HG02678 (cell line): ENCODE data around the gene HELB.
A peak's percentile ranks its signal among the peaks of the same experiment; 100 is the strongest.

Source experiments
- ATAC-seq: cut with Tn5 transposase; IDR thresholded peaks from one replicate; pipeline ENCODE4 v1.9.1; 2021; ENCODE audit warnings: mild to moderate bottlenecking, moderate library complexity; ENCODE audit not compliant: unreplicated experiment

HELB gene

DNA sequence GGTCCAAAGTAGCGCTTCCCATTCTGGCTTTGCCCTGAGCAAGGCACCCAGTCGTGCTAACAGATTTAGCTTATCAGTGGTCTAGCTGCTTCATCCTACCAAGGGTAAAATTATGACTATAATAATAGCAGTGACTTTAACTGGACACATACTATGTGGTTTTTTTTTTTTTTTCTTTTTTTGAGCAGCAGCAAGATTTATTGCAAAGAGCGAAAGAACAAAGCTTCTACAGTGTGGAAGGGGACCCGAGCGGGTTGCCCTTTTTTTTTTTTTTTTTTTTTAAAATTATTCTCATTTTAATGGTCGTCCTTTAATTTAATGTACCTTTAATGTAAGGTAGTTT lies 505 bp downstream of the HELB start:
- no peak for ATAC-seq

DNA sequence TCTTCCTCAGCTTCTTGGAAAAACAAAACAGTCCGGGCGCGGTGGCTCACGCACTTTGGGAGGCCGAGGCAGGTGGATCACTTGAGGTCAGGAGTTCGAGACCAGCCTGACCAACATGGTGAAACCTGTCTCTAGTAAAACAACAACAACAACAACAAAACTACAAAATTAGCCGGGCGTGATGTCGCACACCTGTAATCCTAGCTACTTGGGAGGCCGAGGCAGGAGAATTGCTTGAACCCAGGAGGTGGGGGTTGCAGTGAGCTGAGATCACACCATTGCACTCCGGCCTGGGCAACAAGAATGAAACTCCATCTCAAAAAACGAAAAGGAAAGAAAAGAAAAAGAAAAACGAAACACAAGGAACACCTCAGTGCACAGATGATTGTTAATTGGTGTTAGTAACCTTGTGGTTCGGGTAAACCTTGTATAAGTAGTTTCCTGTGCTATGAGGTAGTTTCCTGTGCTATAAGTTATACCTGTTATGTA lies 1.1 kb downstream of the HELB start:
- ATAC-seq = peak; percentile 39

DNA sequence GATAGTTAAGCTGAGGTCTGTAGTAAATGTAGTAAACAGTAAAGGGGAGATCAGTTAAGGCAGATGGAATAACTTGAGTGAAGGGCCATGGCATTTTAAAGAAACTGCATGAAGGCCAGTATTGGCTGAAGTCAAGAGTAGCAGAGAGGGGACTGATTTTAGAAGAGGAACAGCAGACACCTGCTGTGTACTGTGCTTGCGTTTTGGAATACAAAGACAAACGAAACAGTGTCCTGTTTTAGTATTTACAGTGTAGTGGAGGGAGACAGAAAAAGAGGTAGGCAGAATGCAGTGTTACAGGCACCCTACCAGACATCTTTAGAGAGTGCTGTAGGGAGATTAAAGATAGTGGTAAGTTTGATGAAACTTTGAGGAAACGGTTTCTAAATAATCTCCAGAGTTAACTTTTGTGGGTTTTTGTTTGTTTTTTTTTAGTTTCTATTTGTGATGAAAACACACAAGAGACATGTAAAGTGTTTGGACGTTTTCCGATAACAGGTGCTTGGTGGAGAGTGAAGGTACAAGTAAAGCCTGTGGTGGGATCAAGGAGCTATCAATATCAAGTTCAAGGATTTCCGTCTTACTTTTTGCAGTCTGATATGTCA lies 2.1 kb downstream of the HELB start:
- no peak for ATAC-seq

DNA sequence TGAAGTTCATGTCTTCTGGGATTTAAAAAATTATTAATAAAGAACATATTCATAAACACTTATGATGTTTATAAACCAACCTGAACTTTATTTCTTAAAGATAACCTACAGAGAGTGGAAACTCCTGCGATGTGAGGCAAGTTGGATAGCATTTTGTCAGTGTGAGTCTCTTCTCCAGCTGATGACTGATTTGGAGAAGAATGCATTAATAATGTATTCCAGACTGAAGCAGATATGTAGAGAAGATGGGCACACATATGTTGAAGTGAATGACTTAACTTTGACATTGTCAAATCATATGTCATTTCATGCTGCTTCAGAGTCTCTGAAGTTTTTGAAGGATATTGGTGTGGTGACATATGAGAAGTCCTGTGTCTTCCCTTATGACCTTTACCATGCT lies 7.3 kb downstream of the HELB start:
- no peak for ATAC-seq

DNA sequence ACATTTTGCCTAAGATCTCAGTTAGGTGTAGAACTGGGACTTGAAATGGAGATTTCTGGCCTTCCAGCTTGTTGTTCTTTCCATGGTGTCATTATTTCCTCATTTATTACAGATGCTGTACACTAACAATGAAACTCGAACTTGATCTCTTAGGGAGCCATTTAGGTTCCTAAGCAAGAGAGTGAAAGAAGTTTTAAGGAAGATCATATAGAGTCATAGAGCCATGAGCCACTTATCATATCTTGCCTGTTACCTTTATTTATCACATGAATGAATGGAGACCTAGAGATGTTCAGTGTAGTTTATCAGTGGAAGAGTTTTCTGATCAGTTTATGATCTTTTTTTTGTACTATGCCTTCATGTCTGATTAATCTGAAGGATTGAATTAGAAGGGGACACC lies 9.9 kb downstream of the HELB start:
- no peak for ATAC-seq

DNA sequence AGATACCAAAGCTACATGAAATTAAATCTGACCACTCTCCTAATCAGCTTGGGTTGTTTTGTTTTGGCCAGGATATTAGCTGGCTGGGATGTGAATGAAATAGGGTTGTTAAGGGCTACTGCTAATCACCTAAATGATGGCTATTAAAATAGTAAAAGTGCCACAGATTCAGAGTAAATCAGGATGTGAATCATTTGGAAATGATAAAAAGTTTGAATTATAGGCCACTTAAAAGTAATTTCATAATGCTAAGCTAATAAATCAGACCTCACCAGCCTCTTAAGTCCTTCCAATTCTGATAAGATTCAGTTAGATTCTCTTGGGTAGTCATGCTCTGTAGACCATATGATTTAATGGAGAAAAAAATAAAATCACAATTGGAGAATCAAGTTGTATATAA lies 12.0 kb downstream of the HELB start:
- ATAC-seq = no peak

DNA sequence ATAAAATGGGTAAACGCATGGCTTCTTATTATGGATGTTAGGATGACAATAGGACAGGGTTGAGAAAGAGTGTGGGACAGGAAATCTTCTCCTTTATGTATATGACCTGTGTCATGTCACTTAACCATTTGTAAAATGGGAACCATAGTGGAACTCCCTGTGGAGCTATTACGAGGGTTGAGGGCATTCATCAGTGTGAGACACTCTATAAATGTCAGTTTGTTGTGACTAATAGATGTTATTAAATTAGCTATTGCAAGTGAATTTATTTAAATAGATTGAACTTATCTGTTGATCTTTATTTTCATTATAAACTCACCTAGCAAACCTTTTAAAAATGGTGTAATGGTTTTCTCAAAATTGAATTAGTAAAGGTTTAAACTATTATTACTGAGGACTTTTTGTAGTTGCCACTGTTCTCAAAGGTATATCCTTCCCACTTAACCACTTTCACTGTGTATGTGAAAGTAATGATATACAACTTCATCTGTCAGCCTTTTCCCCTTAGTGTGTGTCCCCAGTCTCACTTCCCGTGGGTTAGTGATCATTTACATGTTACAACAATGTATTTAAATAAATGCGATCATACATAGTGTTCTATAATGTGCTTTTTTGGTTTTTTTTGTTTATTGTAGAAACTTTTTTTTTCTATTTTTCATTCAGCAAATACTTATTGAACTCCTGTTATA lies 17.1 kb downstream of the HELB start:
- no peak for ATAC-seq

DNA sequence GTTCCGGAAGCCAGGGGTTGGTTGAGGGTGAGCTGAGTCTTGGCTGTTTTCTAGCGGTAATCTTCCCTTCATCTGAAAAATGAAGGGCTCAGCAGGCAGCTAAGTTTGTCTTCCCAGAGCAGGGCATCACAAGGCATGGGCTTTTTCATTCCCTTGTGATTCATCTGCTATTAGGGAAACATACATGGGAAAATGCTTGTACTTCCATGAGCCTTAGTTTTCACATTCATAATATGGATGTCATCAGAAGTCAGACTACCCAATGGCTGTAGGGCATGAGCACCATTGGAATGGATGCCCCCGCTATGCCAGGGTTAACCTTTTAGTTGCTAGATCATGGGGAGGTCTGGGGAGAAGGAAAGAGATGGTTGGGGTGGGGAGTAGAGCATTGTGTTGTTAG lies 18.7 kb downstream of the HELB start:
- ATAC-seq = no peak

DNA sequence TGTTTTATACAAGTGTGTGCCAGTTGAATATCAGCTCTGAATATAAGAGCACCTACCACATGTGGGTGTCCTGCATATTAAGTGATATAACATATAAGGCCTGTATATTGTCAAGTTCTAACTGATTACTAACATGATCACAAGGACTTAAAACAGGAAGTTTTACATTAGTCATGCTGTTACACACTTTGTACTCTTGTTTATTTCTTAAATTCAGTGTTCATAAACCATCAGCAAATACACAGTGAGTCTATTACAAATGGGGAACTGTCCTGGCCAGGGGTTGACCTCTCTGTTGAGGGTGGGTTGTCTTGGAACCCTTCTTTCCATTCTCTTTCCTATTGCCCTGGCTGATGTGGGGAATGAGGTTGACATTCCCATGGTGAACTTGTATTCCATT lies 19.1 kb downstream of the HELB start:
- ATAC-seq = no peak

DNA sequence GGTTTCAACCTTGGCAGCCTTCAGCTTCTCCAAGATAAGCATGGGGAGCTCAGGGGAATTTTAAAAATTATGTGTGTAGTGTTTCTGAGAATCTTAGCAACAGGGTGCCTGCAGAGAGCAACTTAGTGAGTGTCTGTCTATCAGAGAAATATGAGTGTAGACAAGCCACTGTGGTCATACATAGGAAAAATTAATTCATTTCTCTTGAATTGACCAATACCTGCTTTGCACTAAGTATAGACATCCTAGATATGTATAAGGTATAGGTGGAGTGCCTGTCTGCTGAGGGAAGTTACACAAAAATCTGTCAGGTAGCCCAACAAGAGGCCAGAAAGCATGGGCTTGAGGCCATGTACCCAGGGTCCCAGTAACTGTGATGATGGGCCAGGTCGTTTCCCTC lies 20.7 kb downstream of the HELB start:
- ATAC-seq = no peak

DNA sequence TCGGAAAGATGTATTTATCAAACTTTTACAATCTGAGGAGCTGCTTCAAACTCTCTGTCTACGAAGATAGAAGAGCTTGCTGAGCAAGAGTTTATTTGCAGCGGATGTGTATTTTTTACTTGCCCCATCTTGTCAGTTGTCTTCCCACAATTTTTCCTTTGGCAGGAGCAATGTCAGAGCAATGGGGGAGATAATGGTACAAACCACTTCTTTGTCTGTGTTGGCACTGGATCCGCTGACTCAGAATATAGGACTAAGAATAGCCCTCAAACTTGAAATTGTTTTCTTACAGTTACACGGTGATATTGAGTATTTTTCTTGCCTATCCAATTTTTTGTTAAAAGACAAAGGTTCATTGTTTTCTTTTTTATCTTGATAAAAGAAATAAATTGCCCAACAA lies 27.6 kb downstream of the HELB start:
- ATAC-seq = no peak

DNA sequence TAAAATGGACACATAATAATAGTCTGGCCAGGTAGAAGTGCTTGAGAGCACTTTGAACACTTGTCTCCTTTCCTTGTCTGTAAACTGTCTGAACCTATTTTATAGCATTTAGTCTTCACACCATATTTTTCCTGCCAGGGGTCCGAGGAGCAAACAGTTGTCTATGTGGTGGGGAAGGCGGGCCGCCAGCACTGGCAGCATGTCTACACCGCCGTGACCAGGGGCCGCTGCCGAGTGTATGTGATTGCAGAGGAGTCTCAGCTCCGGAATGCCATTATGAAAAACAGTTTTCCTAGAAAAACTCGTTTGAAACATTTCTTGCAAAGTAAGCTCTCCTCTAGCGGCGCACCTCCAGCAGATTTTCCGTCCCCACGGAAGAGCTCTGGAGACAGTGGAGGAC lies 28.7 kb downstream of the HELB start:
- no peak for ATAC-seq

DNA sequence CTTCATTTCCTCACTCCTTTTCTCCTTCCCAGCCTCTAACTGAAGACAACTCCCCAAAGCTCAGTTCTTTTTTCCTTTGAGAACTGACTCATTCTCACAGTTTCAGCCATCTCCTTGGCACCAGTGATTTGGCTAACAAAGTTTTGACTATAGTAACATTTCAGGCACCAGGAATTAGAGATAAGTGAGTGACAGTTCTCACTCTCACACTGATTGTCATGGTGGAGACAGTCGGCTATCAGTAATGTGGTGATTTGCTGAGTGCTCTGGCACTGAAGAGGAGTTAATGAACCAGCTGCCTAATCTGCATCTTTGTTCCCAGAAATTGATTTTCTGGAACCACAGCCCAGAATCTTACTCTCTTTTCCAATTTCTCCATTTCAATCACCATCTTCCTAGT lies 29.5 kb downstream of the HELB start:
- no peak for ATAC-seq

DNA sequence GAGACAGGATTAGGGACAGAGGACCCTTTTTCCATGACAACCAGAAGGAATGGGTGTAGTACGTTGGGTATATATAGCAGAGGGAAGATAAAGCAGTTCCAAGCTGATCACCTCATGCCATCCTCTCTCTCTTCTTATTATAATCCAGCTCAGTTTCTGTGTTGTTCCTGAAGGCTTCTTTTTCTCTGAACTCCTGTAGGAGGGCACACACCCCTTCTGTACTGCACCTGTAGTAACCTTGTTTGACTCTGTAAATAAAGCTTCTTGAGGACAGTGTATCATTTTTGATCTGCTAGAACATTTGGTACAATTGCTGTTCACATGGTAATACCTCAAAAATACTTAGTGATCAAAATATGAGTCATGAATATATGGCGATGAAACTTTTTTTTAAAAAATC lies 33.5 kb downstream of the HELB start:
- ATAC-seq = no peak

DNA sequence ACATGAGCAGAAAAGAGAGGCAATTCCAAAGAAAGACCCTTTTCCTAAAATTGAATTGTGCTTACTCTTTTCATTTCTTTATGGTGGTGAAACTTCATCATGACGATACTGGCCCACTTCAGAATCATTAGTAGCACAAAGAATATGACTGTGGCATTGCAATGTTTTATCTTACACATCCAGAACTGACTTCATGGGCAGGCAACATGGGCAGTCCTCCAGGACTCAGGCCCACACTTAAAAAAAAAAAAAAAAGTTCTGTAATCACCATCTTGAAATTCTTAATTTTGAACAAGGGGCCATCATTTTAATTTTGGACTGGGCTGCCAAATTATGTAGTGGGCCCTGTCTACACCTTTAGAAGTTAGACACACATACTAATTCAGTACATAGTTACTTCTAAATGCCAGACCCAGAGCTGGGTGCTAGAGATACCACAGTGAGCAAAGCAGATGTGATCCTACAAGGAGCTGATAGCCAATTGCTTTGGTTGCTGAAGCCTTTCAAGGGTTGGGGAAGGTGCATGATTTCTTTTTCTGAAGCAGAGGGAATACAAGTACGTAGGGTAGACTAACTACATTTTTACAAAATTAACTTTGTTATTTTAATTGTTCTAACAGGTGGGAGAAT lies 35.2 kb downstream of the HELB start:
- ATAC-seq = no peak

DNA sequence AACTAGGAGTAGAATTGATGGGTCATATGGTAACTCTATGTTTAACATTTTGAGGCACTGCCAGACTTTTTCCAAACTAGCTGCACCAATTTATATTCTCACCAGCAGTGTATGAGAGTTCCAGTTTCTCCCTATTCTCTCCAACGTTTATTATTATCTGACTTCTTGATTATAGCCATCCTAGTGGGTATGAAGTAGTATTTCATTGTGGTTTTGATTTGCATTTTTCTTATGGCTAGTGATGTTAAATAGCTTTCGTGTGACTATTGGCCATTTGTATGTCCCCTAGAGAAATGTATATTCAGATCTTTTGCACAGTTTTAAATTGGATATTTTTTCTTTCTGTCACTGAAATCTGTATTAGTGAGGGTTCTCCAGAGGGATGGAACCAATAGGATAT lies 37.8 kb downstream of the HELB start:
- no peak for ATAC-seq

DNA sequence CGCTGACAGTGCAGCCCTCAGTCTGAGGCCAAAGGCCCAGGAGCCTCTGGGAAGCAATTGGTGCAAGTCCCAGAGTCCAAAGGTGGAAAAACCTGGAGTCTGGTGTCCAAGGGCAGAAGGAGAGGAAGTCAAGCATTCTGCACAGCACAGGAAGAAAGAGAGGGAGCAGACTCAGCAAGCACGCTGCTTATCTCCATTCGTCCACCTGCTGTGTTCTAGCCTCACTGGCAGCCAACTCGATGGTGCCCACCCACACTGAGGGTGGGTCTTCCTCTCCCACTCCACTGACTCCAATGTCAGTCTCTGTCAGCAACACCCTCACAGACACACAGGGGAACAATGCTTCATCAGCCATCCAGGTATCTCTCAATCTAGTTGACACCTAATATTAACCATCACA lies 38.8 kb downstream of the HELB start:
- no peak for ATAC-seq

DNA sequence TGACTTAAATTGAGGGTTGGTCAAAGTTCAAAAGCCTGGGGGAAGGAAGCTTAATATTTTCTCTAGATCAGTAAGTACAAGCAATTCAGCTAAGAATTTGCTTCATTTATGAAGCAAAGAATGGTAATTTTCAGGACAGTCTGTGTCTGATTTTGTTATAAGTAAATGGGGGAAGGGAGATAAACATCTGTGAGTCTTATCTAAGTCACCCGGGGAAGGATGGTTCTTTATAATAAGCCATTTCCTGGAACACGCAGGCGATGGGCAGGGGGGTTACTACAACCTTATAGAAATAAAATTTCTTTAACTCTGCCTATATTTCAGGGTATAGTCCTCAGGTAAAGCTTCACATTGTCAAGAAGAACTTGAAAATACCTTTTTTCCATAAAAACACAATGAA lies 42.9 kb downstream of the HELB start:
- no peak for ATAC-seq

DNA sequence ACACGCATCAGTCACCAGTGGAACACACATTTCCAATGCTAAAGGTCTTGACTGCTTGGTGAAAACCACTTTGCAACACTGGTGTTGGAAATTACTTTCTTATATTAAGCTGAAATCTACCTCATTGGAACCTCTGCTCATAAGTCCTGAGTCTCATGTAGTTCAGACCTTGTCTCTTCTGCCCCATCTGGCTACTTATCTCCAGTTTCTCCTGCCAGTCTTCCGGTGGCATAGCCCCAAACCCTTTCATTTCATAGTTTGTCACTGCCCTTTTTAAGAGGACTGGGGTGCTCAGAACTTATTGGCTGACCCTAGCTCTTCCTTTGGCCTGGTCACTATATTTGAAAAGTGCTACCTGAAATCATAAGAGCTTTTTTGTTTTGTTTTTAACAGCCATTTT lies 43.7 kb downstream of the HELB start:
- ATAC-seq = no peak

DNA sequence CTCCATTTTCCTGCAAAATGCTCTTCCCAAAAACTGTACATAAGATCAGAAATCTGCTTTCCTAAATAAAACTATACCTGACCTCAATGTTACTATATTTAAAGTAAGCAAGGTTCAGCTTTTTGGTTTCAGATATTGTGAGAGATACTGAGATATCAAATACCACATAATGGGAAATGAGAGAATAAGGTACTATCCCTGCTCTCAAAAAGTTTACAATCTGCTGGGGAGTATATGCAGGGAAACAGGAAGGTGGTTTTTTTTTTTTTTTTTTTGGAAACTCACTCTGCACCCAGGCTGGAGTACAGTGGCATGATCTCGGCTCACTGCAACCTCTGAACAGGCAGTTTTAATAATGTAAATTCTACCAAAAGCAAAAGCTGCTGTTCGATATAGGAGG lies 49.0 kb downstream of the HELB start:
- ATAC-seq = no peak

DNA sequence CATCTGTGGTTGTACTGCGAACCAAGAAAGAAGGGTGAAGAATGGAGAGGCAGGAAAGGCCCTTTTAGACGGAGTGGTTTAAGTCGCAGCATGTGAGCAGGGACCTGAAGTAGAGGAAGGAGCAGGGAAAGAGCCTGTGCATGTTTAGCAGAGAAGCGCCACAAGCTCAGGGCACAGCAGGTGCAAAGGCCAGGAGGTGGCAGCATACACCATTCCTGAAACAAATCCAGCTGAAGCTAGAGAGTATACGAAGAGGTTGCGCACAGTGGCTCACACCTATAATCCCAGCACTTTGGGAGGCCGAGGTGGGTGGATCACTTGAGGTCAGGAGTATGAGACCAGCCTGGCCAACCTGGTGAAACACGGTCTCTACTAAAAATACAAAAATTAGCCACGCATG lies 49.9 kb downstream of the HELB start:
- ATAC-seq = no peak

DNA sequence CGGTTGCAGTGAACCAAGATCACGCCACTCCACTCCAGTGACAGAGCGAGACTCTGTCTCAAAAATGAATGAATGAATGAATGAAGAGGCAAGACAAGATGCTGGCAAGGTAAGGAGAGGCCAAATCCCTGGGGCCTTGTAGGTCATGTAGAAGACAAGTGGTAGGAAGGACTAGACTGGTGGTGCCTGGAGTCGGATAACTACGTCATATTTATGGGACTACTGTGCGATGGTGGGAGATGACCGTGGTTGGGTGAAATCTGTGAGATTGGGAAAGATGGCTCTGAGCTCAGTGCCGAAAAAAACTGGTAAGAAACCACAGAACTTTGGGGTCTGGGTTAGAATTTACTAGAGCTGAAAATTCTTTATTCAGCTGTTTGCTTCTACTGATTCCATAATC lies 50.6 kb downstream of the HELB start:
- no peak for ATAC-seq

DNA sequence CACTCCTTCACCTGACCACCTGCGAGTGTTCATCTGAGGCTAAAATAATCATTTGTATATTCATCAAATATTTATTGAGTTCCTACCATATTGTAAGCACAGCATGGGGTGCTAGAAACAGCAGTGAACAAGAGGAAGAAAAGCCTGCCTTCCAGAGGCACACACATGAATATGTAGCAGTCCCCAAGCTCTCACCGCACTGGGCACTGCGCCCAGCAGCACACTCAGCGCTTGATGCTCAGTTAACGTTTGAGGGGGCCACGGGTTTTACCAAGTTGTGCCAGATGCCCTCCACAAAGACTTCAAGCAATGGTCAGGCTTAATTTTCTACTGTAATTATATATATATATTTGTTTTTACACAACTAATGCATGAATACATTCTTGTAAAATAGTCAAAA lies 52.0 kb downstream of the HELB start:
- no peak for ATAC-seq
